GM06990 (cell line): ENCODE measurements around the gene VPS37C.

Experiments used
- DNase-seq: peaks from one replicate; pipeline ENCODE4 v3.0.0-alpha.2; 2011; ENCODE audit not compliant: insufficient read length; ENCODE audit errors: extremely low read depth
- H3K27me3 ChIP-seq: replicated peaks from 2 replicates; pipeline ENCODE4 v1.6.0; 2011; ENCODE audit warnings: low read length; ENCODE audit not compliant: control insufficient read depth, insufficient read depth
- H3K36me3 ChIP-seq: 2 replicates; pipeline ENCODE4 v1.5.1; 2011; ENCODE audit warnings: low read length; ENCODE audit not compliant: control insufficient read depth, insufficient read depth
- H3K4me3 ChIP-seq: replicated peaks from 2 replicates; pipeline ENCODE4 v1.5.1; 2011; ENCODE audit warnings: low read depth, mild to moderate bottlenecking, control low read depth, low read length
- TF ChIP-seq, protein P1 (sequence below): IDR thresholded peaks from 2 replicates; pipeline ENCODE4 v1.5.1; 2011; ENCODE audit warnings: low read length, control low read depth, mild to moderate bottlenecking, inconsistent platforms; ENCODE audit not compliant: insufficient read depth, poor library complexity, severe bottlenecking

The VPS37C gene

DNA sequence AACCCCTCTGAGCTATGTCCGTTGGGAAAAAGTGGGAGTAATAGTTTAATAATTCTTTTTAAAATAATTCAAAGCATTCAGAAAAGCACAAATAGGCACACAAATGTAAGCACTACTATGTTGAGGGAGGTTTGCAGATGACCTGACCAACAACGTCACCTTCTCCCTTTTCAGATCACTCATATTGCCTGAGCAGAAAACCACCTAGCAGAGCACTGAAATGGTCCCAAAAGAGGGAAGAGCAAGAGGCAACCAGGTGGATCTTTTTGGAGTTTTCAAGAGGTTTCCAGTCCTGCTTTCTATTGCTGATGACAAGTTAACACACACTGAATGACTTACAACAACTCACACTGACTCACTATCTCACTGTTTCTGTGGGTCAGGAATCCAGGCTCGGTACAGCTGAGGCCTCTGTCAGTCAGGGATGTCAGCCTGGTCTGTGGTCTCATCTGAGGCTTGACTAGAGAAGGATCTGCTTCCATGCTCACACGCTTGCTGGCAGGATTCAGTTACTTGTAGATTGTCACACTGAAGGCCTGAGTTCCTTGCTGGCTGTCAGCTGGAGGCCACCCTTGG lies 37.8 kb upstream of the VPS37C start:
- H3K27me3 ChIP-seq, result no peaks in the 10 kb centered on the region; the same call in none of the 2 replicates
- no peaks in the 10 kb centered on the region for H3K36me3 ChIP-seq
- TF ChIP-seq, protein P1, sequence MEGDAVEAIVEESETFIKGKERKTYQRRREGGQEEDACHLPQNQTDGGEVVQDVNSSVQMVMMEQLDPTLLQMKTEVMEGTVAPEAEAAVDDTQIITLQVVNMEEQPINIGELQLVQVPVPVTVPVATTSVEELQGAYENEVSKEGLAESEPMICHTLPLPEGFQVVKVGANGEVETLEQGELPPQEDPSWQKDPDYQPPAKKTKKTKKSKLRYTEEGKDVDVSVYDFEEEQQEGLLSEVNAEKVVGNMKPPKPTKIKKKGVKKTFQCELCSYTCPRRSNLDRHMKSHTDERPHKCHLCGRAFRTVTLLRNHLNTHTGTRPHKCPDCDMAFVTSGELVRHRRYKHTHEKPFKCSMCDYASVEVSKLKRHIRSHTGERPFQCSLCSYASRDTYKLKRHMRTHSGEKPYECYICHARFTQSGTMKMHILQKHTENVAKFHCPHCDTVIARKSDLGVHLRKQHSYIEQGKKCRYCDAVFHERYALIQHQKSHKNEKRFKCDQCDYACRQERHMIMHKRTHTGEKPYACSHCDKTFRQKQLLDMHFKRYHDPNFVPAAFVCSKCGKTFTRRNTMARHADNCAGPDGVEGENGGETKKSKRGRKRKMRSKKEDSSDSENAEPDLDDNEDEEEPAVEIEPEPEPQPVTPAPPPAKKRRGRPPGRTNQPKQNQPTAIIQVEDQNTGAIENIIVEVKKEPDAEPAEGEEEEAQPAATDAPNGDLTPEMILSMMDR, result no peak
- no peak for DNase-seq
- no peak overlapping the region for H3K4me3 ChIP-seq

DNA sequence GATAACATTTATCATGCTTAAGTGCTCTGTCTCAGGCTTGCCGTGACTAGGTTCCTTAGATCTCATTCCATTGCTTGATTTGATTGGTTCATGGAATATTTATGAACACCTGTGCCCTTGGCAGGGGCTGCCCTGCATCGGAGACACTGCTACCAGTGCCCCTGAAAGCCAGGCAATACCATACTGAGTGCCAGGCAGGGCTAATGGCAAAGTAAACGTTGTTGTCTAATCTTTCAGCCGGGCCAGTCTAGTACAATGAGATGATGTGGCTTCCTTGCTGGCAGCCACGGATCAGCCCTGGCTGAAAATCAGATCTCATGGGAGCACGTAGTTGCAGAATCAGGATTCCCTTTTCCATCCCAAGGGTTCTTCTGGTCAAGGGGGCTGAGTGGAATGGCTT lies 37.1 kb upstream of the VPS37C start:
- TF ChIP-seq, protein P1, result no peak
- DNase-seq, result no peak
- Histone ChIP-seq H3K36me3 (no peaks in the 10 kb centered on the region), H3K27me3 (no peaks in the 10 kb centered on the region; the same call in none of the 2 replicates), H3K4me3 (no peak overlapping the region)

DNA sequence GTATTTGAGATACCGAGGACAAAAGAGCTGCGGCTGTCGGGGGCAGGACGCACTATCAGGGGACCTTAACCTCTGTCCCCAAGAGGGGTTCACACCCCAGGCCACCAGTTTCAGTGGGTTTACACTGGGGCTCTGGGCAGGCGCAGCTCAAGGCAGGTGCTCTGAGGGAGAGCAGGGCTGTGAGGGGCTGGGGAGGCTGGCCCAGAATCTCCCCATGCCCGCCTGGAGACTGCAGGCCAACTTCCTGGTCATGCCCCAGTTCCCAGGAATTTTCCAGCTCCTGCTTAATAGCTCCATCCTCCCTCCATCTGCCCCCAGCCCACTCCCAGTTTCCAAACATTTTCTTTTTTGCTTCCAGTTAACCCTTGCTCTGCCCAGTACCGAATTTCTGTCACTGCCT lies 34.5 kb upstream of the VPS37C start:
- TF ChIP-seq, protein P1, result no peak
- Histone ChIP-seq H3K4me3 (no peak overlapping the region), H3K36me3 (no peaks in the 10 kb centered on the region), H3K27me3 (no peaks in the 10 kb centered on the region; the same call in 1 of the 2 replicates)
- no peak for DNase-seq

DNA sequence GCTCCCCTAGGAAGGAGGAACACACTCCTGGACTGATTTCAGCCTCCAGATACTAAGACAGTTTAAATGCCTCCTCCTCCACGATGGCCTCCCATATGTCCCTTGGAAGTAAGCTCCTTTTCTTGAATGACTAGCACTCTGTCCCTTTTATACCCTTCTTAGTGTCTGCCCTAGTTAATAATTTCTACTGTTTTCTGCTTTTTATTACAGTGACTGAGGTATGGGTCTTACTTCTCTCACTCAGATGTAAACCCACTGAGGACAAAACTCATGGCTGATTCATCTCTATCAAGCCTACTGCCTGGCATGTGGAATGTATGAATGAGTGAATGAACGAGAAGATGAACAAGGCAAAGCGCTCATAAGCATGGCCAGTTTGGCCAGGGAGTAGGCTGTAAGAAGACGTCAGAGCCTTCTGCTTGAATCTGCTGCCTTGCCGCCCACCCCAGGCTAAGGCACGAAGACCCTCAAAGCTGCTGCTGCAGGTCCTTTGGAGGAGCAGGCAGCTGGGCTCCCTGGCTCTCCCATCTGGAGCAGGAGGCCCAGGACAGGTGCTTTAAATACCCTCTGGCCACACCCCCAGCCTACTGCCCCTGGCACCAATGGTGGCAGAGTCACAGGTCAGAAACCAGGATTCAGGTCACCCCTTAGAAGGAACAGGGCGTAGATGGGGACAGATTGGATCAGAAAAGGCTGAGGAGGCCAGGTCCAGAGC lies 33.9 kb upstream of the VPS37C start:
- Histone ChIP-seq H3K27me3 (no peaks in the 10 kb centered on the region; the same call in 1 of the 2 replicates), H3K36me3 (no peaks in the 10 kb centered on the region), H3K4me3 (no peak overlapping the region)
- no peak for DNase-seq
- TF ChIP-seq, protein P1, result no peak

DNA sequence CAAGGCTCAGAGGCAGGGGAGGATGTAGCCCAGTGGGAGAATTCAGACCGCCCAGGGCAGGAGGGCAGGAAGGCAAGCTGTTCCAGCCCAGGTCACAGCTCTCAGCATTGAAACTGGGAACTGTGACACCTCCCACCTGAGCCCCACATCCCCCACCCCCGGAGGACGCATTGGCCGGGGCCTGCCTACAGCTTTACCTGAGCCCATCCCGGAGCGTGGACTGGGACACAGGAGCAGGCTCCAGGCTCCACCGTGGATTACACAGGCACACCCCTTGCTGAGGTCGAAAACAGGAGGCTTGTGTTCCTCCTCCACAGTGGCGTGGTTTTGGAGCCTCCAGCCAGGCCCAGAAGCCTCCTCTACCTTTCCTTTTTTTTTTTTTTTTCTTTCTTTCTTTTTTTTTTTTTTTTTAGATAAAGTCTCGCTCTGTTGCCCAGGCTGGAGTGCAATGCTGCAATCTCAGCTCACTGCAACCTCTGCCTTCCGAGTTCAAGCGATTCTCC lies 33.0 kb upstream of the VPS37C start:
- TF ChIP-seq, protein P1, result no peak
- DNase-seq, result no peak
- Histone ChIP-seq H3K27me3 (no peaks in the 10 kb centered on the region; the same call in 1 of the 2 replicates), H3K4me3 (no peak overlapping the region), H3K36me3 (no peaks in the 10 kb centered on the region)
